GM19463 (cell line): ENCODE data around the gene POLR2E.
A peak's percentile ranks its signal among the peaks of the same experiment; 100 is the strongest.

Source experiments
- ATAC-seq: cut with Tn5 transposase; IDR thresholded peaks from one replicate; pipeline ENCODE4 v1.9.1; 2021; ENCODE audit warnings: mild to moderate bottlenecking, moderate library complexity; ENCODE audit not compliant: unreplicated experiment

The POLR2E gene

DNA sequence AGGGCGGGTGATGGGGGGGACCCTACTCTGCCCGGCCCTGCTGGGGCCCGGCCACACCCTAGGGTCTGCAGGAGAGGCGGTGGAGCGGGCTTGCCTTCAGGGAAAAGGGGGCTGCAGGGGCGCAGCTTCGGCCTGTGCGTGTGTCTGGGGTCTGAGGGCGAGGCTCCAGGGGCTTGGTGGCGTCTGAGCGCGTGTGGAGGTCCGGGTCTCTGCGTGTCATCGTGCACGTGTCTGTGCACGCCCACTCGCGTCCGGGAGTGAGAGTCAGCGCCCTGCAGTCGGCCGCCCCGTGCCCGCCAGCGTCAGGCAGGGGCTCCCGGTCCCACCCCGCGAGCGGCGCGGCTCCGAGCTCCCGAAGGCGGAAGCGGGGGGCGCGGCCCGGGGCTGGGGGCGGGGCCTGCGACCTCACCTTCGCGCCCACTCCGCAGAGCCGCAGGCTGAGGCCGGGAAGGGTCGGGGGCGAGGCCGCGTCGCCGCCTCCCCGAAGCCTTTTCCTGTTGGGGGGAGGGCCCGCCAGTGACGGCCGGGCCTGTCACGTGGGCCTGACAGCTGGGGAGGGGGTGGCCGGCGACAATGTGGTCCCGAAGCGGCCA is 28.3 kb downstream of the POLR2E start, which contains the start of gene ARHGAP45:
TSS of gene ARHGAP45 (plus strand) at position 420 of the 593 bp plus-strand sequence. CDS start 239 bp downstream, outside the sequence.
- peak; percentile 49 for ATAC-seq

DNA sequence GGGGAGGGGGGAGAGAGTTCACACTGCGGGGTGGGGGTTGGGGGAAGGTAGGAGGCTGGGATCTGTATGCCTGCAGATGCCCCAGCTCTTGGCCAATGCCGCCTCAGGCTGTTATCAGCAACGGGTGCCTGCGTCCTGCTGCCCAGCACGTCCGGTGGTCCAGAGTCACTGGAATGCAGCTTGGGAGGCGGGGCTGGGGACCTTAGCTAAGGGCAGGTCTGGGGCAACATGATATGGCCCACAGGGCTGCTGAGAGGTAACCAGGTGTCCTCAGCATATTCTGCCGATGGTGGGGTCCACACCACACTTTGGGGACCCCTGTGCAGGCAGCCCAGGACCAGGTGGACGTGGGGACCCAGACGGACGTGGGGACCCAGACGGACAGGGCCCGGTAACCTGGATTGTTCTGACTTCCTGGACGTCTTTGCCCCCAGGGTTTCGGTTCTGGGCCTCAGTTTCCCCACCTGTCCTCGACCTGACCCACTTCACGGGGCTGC is 28.9 kb downstream of the POLR2E start:
- no peak for ATAC-seq

DNA sequence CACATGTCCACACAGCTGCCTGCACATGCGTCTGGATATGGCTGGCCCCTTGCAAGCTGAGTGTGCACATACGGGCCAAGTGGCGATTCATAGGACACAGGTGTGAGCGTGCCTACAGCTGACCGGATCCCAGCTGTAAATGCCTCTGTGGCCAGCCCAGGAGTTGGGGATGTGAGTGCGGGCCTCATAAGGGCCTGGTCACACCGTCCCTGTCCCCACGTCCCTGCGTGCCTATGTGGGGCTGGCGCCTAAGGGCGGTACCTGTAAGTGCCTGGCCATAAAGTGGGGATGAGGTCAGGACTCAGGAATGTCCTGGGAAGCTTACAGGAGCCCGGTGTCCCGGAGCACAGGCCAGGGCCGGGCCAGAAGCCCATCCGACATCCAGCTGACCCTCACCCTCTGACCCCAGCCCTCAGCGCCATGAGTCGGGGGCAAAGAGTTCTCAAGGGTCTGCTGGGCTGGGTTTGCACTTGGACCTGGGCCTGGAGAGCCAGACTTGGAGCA is 29.5 kb downstream of the POLR2E start:
- no peak for ATAC-seq

DNA sequence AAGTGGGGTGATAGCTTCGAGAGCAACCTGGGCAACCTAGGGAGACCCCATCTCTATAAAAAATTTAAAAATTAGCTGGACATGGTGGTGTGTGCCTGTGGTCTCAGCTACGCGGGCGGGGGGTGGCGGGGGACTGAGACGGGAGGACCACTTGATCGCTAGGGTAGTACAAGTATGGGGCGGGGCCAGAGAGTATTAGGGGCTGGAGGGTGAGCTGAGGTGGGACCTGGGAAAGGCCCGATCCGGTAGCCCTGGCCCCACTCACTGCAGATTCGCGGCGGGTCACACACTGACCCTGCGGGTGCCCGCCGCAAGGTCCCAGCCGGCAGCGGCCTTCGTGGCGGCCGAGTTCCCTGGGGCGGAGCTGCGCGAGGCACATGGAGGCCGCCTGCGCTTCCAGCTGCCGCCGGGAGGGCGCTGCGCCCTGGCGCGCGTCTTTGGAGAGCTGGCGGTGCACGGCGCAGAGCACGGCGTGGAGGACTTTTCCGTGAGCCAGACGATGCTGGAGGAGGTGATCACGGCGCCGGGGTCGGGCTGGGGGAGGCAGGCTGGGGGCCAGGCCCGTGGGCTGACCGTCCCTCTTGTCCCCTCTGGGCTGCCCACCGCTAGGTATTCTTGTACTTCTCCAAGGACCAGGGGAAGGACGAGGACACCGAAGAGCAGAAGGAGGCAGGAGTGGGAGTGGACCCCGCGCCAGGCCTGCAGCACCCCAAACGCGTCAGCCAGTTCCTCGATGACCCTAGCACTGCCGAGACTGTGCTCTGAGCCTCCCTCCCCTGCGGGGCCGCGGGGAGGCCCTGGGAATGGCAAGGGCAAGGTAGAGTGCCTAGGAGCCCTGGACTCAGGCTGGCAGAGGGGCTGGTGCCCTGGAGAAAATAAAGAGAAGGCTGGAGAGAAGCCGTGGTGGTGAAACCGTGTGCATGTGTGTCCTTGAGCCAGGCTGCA is 30.2 kb downstream of the POLR2E start:
- no peak for ATAC-seq

DNA sequence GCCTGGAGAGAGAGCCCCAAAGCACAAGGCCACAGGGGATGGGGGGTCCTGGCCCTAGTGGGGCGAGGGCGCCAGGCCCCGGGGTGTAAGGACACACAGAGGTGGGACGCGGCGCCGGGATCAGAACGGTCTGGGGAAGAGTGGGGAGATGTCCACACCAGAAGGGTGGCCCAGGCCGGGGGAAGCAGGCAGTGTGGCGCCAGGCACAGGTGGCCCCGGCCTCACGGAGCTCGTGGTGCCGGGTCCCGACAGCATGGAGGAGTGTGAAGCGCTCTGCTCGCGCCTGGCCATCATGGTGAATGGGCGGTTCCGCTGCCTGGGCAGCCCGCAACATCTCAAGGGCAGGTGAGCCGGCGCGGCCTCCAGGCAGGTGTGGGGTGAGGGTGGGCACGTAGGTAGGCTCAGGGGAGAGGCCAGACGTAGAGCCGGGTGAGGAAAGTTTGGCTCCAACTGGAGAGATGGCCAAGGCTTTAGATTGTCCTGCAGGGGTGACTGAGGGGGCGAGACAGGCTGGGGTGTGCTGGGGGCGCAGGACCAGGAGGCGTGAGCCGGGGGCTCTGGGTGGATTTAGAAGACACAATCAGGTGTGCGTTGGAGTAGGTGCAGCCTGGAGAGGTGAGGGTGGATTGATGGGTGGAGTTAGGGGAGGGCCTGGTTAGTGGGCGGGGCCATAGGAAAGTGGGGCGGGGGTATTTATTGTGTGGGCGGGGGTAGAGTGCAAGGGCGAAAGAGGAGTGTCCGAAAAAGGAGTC is 31.1 kb downstream of the POLR2E start:
- ATAC-seq, result no peak

DNA sequence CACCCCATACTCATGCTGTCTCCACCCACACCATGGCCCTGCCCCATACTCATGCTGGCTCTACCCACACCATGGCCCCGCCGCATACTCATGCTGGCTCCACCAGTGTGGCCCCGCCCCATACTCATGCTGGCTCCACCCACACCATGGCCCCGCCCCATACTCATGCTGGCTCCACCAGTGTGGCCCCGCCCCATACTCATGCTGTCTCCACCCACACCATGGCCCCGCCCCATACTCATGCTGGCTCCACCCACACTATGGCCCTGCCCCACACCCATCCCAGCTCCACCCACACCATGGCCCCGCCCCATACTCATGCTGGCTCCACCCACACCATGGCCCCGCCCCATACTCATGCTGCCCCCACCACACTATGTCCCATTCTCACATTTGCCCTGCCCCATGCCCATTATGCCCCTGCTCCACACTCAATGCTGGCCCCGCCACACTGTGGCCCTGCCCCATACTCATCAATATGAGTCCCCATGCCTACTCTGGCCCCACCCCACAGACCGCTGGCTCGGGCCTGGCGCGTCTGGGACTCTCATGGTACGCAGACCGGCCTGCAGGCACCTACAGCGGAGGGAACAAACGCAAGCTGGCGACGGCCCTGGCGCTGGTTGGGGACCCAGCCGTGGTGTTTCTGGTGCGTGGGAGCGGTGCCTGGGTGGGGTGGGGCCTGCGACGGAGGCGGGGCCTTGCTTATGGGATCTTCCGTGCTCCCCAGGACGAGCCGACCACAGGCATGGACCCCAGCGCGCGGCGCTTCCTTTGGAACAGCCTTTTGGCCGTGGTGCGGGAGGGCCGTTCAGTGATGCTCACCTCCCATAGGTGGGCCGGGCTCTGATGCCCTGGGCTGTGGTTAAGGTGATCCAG is 31.9 kb downstream of the POLR2E start:
- ATAC-seq, result no peak

DNA sequence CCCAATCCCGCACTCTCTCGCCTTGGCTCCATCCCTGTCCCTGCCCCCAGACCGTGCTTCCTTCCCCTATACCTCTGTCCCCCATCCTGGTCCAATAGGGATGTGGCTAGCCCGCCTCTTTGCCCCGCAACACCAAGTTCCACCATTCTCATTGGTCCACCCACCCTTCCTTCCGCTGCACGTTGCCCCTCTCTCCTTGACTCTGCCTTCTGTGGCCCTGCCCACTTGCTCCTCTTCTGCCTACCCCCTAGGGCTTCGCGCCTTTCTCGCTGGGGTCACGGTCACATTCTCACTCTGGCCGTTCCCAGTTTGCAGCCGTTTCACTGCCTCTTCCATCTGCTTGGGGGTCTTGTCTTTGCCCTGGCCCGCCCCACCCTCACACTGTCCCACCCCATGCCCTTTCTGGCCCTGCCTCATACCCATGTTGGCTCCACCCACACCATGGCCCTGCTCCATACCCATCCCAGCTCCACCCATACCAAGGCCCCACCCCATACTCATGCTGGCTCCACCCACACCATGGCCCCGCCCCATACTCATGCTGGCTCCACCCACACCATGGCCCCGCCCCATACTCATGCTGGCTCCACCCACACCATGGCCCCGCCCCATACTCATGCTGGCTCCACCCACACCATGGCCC is 32.7 kb downstream of the POLR2E start:
- no peak for ATAC-seq

DNA sequence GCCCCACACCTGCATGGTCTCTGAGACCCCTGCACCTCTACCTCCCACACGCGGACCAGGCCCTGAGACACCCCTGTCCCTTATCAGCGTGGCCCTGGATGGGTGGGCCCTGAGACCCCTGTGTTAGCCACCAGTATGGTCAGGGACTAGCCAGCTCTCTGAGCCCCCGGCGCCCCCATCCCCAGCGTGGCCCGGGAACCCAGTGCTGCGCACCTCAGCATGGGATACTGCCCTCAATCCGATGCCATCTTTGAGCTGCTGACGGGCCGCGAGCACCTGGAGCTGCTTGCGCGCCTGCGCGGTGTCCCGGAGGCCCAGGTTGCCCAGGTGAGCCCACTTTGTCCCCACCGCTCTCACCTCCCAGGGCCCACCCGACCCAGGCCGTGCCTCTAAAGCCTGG is 33.2 kb downstream of the POLR2E start:
- no peak for ATAC-seq

DNA sequence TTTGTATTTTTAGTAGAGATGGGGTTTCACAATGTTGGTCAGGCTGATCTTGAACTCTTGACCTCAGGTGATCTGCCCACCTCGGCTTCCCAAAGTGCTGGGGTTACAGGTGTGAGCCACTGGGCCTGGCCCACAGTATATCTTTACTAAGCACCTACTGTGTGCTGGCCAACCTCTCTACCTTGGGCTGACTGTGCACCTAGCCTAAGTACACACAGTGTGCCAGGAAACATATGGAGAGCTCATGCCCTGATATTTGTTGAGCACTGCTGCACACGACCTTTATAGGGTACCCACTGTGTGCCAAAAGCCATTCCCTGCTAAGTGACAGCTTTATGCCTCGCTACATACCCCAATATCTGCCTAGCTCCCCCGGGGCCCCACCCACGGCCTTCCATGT is 34.5 kb downstream of the POLR2E start:
- no peak for ATAC-seq

DNA sequence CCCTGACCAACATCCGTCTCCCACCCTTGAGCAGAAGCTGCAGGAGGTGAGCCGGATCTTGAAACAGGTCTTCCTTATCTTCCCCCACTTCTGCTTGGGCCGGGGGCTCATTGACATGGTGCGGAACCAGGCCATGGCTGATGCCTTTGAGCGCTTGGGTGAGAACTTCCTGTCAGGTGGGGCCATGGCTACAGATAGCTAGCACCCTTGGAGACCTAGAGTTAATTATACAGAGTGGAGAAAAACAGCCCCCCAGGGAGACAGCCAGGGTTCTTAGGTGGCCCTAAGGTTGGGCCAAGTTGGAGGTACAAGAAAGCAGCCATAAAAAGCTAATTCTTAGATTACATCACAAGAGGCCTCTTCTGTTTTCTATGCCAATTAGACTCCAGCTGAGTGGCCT is 37.1 kb downstream of the POLR2E start:
- no peak for ATAC-seq

DNA sequence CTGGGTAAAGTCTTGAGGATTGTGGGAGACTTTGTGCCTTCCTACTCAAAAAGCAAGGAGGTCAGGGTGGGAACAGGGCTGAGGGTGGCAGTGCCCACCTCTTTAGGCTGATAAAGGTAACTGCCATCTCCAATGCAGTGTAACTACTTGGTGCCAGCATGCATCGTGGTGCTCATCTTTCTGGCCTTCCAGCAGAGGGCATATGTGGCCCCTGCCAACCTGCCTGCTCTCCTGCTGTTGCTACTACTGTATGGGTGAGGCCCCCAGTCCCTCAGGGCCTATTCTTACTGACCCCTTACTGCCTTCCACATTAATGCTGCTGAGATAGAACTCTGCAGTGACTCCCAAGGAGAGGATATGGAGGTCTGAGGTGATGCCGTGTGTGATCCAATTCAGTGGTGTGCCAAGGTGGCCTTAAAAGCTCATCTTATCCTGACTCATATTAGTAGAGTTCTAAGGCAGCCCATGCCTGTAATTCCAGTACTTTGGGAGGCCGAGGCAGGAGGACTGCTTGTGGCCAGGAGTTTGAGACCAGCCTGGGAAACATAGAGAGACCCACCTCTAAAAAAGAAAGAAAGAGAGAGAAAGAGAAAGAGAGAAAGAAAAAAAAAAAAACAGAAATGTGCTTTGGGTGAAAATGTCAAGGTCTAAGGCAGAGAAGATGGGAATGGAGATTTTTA is 37.9 kb downstream of the POLR2E start:
- ATAC-seq, result no peak

DNA sequence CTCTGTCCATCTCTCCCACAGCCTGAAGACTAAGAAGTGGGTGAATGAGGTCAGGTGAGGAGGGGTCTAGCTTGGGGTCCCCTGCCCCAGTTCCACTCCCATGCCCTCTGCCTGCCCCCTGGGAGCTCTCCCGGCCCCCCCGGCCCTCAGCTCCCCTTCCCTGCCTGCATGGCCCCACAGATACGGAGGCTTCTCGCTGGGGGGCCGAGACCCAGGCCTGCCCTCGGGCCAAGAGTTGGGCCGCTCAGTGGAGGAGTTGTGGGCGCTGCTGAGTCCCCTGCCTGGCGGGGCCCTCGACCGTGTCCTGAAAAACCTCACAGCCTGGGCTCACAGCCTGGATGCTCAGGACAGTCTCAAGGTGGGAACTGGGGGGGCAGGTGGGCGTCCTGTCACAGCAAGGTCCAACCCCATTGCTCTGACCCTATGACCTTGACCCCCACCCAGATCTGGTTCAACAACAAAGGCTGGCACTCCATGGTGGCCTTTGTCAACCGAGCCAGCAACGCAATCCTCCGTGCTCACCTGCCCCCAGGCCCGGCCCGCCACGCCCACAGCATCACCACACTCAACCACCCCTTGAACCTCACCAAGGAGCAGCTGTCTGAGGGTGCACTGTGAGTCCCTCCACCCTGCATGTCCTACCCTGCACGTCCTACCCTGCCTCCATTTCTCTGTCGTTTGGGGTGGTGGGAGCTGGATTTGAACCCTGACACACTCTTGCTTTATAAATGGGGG is 39.1 kb downstream of the POLR2E start:
- no peak for ATAC-seq

DNA sequence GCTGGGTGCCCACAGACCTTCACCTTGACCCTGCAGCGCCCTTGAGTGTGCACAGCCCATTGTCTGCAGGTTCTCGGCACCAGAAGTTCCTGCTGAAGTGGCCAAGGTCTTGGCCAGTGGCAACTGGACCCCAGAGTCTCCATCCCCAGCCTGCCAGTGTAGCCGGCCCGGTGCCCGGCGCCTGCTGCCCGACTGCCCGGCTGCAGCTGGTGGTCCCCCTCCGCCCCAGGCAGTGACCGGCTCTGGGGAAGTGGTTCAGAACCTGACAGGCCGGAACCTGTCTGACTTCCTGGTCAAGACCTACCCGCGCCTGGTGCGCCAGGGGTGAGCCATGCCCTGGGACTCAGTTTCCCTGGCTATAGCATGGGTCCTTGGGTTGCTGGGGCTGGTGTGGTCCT is 40.1 kb downstream of the POLR2E start:
- no peak for ATAC-seq

DNA sequence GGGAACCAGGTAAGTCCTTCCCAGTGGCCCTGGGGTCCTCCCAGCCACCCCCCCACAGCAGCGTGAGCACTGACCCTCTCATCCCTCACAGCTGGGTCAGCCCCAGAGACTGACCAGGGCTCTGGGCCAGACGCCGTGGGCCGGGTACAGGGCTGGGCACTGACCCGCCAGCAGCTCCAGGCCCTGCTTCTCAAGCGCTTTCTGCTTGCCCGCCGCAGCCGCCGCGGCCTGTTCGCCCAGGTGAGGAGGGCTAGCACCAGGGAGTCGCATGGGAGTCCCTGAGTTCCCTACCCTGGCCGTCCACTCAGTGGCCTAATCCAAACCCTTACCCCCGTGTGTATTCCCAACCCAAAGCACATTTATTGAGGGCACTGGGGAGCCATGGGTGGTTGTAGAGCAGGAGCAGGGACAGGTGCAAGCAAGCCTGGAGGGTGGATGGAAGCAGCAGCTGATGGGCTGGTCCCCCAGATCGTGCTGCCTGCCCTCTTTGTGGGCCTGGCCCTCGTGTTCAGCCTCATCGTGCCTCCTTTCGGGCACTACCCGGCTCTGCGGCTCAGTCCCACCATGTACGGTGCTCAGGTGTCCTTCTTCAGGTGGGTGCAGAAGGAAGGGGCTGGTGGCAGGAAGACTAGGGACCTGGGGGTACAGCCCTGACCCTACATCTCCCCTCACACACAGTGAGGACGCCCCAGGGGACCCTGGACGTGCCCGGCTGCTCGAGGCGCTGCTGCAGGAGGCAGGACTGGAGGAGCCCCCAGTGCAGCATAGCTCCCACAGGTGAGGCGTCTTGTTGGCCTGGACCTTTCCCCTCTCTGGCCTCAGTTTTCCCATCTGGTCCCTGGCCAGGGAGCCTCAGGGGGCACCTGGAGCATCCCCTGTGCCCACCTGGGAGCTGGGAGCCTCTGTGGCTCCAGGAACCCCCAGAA is 40.8 kb downstream of the POLR2E start:
- ATAC-seq, result no peak

DNA sequence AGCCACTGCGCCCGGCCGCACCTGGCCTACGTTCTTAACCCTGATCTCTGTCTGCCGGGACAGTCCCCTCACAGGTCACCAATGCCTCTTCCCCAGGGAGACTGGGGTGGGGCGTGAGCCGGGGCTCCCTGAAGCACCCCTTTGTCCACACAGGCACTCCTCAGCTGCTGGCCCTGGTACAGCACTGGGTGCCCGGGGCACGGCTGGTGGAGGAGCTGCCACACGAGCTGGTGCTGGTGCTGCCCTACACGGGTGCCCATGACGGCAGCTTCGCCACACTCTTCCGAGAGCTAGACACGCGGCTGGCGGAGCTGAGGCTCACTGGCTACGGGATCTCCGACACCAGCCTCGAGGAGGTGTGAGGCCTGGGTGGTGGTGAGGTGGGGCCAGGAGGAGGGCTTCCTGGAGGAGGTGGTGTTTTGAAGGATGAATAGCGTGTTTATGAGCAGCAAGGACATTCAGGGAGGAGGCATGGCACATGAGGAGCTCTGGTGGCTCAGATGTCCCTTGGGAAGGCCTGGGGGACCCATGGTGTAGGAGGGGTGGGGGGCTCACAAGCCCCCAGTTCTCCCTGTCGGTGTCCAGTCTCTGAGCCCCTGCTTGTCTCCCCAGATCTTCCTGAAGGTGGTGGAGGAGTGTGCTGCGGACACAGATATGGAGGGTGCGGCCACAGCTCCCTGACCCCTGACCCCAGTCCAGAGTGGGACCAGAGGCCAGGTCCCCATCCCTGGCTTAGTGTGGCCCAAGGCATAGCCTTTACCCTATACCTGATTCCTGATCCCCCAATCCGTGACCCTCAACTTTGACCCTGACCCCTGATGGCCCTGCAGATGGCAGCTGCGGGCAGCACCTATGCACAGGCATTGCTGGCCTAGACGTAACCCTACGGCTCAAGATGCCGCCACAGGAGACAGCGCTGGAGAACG is 41.7 kb downstream of the POLR2E start:
- ATAC-seq, result no peak

DNA sequence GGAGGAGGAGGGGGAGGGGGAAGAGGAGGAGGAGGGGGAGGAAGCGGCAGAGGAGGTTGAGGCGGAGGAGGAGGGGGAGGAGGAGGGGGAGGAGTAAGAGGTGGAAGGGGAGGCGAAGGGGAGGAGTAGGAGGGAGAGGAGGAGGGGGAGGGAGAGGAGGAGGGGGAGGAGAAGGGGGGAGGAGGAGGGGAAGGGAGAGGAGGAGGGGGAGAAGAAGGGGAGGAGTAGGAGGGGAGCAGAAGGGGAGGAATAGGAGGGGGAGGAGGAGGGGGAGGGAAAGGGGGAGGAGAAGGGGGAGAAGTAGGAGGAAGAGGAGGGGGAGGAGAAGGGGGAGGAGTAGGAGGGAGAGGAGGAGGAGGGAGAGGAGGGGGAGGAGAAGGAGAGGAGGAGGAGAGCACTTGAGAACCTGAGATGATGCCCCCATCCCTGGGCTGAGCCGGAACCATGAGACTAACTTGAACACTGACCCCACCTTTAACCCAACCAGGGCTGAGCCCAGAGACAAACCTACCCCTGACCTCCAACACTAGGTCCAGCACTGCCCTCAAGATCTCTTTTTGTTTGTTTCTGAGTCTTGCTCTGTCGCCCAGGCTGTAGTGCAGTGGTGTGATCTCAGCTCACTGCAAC is 42.7 kb downstream of the POLR2E start:
- no peak for ATAC-seq
